Measurements from ENCODE around the gene KHK.

KHK gene

GRCh38 chr2:27131429-27131828 lies 44.9 kb downstream of the KHK start:
- no peak for DNase-seq

- no peak for DNase-seq
These were observed 46.8 kb downstream of the KHK start for GRCh38 chr2:27133195-27133875.

GRCh38 chr2:27133905-27134780 lies 47.6 kb downstream of the KHK start, which contains the start of gene PREB:
Gene PREB, minus strand, starts transcription at chr2:27134636. Its CDS starts 215 bp downstream, at chr2:27134421.
- DNase-seq: peak; percentile 97

- no peak for DNase-seq
These were observed 48.4 kb downstream of the KHK start for GRCh38 chr2:27134781-27135477.

GRCh38 chr2:27135478-27135955 lies 48.9 kb downstream of the KHK start:
- DNase-seq: no peak

GRCh38 chr2:27136751-27137150 lies 50.2 kb downstream of the KHK start:
- no peak for DNase-seq

GRCh38 chr2:27137322-27137935 lies 50.9 kb downstream of the KHK start:
- no peak for DNase-seq

- DNase-seq: no peak
These were observed 51.5 kb downstream of the KHK start for GRCh38 chr2:27138111-27138510.

GRCh38 chr2:27139310-27139709 lies 52.7 kb downstream of the KHK start, which contains the start of gene PRR30:
Gene PRR30, minus strand, starts transcription at chr2:27139410. Its CDS starts 1,081 bp downstream, at chr2:27138329.
- DNase-seq: no peak

- no peak for DNase-seq
These were observed 56.7 kb downstream of the KHK start for GRCh38 chr2:27143285-27143684.

GRCh38 chr2:27145682-27146081 lies 59.1 kb downstream of the KHK start:
- DNase-seq: no peak

GRCh38 chr2:27147935-27148334 lies 61.4 kb downstream of the KHK start:
- DNase-seq: no peak

- no peak for DNase-seq
These were observed 62.3 kb downstream of the KHK start, which contains the start of gene TCF23 for GRCh38 chr2:27148801-27149439. Gene TCF23, plus strand, starts transcription at chr2:27149004. Its CDS starts 130 bp downstream, at chr2:27149134.

GRCh38 chr2:27149570-27150405 lies 63.2 kb downstream of the KHK start:
- DNase-seq: no peak
